Adrenal gland (tissue), 5 donors: ENCODE data around the gene RARB.

Source experiments
- POLR2A ChIP-seq, 2 donors: fragments of 450-650 bp; IDR thresholded peaks; one replicate each; pipeline ENCODE4 v1.6.1; 2017; ENCODE audit warnings: antibody characterized with exemption in 2 of 2, mild to moderate bottlenecking in 2 of 2, moderate library complexity in 1 of 2
- TF ChIP-seq, protein P1 (sequence below), 6 experiments: fragments of 450-650 bp in 4 of 6; fragments of 200-600 bp in 2 of 6; sonication (generic) in 1 of 6; IDR thresholded peaks; 1 replicate in 5 of 6; 2 replicates in 1 of 6; pipeline versions ENCODE4 v1.5.1 to v1.8.0; 2016 to 2021; ENCODE audit warnings: antibody characterized with exemption in 6 of 6, mild to moderate bottlenecking in 2 of 6, moderate library complexity in 1 of 6
- donor health status: DM: no; HTN: no; CAD: no.

DNA sequence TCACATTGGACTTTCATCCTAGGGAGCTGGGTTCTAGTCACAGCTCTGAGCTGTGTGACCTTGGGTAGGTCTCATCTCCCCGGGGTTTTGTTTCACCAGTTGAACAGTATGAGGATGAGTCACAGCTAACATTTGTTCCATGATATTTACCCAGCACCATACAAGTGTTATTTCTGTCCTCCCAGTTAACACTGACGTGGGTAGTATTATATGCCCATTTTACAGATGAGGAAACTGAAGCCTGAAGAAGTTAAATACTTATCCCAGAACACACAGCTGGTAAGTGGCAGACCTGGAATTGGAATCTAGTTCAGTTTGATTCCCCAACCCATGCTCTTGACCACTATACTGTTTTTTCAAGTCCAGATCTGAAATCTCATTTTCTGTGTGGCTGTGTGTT, 908 bp upstream of the RARB start:
- TF ChIP-seq, protein P1, sequence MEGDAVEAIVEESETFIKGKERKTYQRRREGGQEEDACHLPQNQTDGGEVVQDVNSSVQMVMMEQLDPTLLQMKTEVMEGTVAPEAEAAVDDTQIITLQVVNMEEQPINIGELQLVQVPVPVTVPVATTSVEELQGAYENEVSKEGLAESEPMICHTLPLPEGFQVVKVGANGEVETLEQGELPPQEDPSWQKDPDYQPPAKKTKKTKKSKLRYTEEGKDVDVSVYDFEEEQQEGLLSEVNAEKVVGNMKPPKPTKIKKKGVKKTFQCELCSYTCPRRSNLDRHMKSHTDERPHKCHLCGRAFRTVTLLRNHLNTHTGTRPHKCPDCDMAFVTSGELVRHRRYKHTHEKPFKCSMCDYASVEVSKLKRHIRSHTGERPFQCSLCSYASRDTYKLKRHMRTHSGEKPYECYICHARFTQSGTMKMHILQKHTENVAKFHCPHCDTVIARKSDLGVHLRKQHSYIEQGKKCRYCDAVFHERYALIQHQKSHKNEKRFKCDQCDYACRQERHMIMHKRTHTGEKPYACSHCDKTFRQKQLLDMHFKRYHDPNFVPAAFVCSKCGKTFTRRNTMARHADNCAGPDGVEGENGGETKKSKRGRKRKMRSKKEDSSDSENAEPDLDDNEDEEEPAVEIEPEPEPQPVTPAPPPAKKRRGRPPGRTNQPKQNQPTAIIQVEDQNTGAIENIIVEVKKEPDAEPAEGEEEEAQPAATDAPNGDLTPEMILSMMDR (IDR thresholded peaks at IDR 0.05), result no peak
- no peak for TF ChIP-seq POLR2A (IDR thresholded peaks at IDR 0.05)
